GM12878 (cell line): ENCODE data around the gene EVI5L.

Source experiments
- ATF3 ChIP-seq: IDR thresholded peaks from 2 replicates; pipeline ENCODE4 v1.6.1; 2011; ENCODE audit warnings: low read depth, mild to moderate bottlenecking, low read length, moderate library complexity, borderline replicate concordance; ENCODE audit errors: extremely low read depth
- BRCA1 ChIP-seq: IDR thresholded peaks from 2 replicates; pipeline ENCODE4 v1.6.1; 2011; ENCODE audit warnings: low read depth, low read length, improper control_type of control experiment
- CEBPB ChIP-seq, 2 experiments: fragments of 150-350 bp in 1 of 2; IDR thresholded peaks; 2 replicates each; pipeline ENCODE4 v1.6.1; 2012 to 2014; ENCODE audit warnings: low read depth in 2 of 2, low read length in 2 of 2, borderline replicate concordance in 1 of 2, inconsistent platforms in 1 of 2
- CHD4 ChIP-seq: fragments of 200-600 bp; sonication (generic); IDR thresholded peaks from 2 replicates; pipeline ENCODE4 v1.6.1; 2016; ENCODE audit warnings: mild to moderate bottlenecking
- CTCF ChIP-seq, 3 experiments: IDR thresholded peaks in 2 of 3; conservative IDR thresholded peaks in 1 of 3; 2 replicates each; pipeline ENCODE4 v1.5.1; 2011; ENCODE audit warnings: low read depth in 3 of 3, low read length in 3 of 3, mild to moderate bottlenecking in 3 of 3, control low read depth in 2 of 3, moderate library complexity in 2 of 3, inconsistent platforms in 1 of 3, mixed read lengths in 1 of 3; ENCODE audit not compliant: control insufficient read depth in 2 of 3, insufficient read depth in 1 of 3; ENCODE audit errors: extremely low read depth in 1 of 3
- CUX1 ChIP-seq: IDR thresholded peaks from 2 replicates; pipeline ENCODE4 v1.6.1; 2012; ENCODE audit warnings: improper control_type of control experiment, low read depth, low read length; ENCODE audit not compliant: insufficient replicate concordance
- PBX3 ChIP-seq: IDR thresholded peaks from 2 replicates; pipeline ENCODE4 v1.6.1; 2011; ENCODE audit warnings: mild to moderate bottlenecking, low read depth, low read length, moderate library complexity; ENCODE audit not compliant: insufficient replicate concordance
- POLR2AphosphoS5 ChIP-seq: IDR thresholded peaks from 2 replicates; pipeline ENCODE4 v1.6.1; 2011; ENCODE audit warnings: mild to moderate bottlenecking, low read length, inconsistent platforms
- SUZ12 ChIP-seq: fragments of 200-600 bp; sonication (generic); IDR thresholded peaks from one replicate; pipeline ENCODE4 v1.6.1; 2018; ENCODE audit warnings: antibody characterized with exemption, mild to moderate bottlenecking; ENCODE audit not compliant: unreplicated experiment
- ZBTB33 ChIP-seq: fragments of 450-650 bp; IDR thresholded peaks from 2 replicates; pipeline ENCODE4 v1.6.1; 2017; ENCODE audit warnings: mild to moderate bottlenecking
- ZNF274 ChIP-seq: IDR thresholded peaks from one replicate; pipeline ENCODE4 v1.8.0; 2011; ENCODE audit not compliant: insufficient read length, insufficient read depth
- ZSCAN29 ChIP-seq: fragments of 450-650 bp; IDR thresholded peaks from 2 replicates; pipeline ENCODE4 v1.6.1; 2017; ENCODE audit warnings: mild to moderate bottlenecking, moderate library complexity

- TF ChIP-seq CTCF (IDR thresholded peaks at IDR 0.05 in 2 of 3, conservative IDR thresholded peaks at IDR 0.05 in 1 of 3; ENCODE audit: control insufficient read depth in 2 of 3, extremely low read depth in 1 of 3, insufficient read depth in 1 of 3, low read depth in 3 of 3, low read length in 3 of 3) (no peak), CEBPB (IDR thresholded peaks at IDR 0.05; ENCODE audit: borderline replicate concordance in 1 of 2, low read depth in 2 of 2, low read length in 2 of 2) (no peak), SUZ12 (no peak), ZNF274 (no peak), BRCA1 (no peak), ZBTB33 (no peak), ZSCAN29 (no peak), ATF3 (no peak), PBX3 (no peak), POLR2AphosphoS5 (no peak), CHD4 (no peak), CUX1 (no peak)
Observed at GRCh38 chr19:7789447-7789846, 40.6 kb upstream of the EVI5L start.
